Stimulated activated CD4-positive, alpha-beta T cell treated with anti-CD3 and anti-CD28 coated beads, TNF-alpha, amount 100 ng/mL, for 4 hours (primary cell): ENCODE measurements around the gene PMVK.
"Not testable (repeated sequence)": the region's sequence is repeated elsewhere in the genome, so short reads cannot be mapped to it uniquely, and the experiment has no call there.

Source experiments
- DNase-seq, 3 experiments: peaks; one replicate each; pipeline ENCODE4 v3.0.0-alpha.2; 2020; ENCODE audit warnings: low read depth in 3 of 3

The PMVK gene

DNA sequence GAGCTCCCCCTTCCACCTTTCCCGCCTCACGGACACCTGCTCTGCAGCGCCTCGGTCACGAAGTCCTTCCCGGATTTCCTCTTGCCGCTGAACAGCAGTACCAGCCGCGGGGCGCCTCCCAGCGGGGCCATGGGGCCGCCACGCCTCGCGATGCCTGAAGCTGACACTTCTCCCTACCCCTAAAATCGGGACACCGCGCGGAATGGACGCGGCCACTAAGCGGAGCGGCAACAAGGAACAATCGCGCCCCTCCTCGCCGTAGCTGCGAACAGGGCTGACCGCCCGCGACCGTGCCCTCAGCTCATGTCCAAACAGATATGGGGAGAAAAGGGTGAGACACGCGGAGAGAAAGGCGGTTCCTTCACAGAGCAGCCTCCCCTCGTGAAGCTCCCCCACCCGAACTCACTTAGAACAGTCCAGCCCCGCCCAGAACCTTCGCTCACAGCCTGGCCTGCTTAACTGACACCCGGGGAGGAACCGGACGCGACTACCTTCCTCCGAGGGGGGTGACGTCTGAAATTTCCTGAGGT, at the start of gene PMVK:
Gene PMVK (minus strand): TSS at position 165 of the 530 bp plus-strand sequence. CDS start 34 bp downstream, at position 131.
- peak; percentile 89 to 93 (median 90) for DNase-seq

DNA sequence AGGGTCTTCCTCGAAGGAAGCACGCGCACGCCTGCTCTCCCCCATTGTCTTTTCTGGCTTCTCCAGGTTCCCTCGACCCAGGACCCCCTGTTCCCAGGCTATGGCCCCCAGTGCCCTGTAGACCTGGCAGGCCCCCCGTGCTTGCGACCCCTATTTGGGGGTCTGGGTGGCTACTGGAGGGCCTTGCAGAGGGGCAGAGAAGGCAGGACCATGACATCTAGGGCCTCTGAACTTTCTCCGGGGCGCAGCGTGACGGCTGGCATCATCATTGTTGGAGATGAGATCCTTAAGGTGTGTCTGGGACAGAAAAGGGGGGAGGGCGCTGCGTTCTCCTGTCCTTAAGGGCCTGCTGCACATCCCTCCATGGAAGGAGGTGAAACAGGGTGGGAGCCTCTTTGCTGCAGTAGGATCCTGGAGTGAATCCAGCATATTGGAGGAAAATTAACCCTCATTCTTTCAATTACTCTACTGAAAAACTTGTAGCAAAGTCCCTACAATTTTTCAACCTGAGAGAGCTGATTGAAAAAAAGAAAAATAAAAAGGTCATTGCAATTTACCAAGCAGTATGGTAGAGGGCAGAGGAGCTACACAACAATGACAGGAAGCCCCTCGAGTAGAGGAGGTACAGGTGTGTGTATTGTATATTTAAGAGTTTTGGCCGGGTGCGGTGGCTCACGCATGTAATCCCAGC, 47.4 kb upstream of the PMVK start:
- no peak for DNase-seq

DNA sequence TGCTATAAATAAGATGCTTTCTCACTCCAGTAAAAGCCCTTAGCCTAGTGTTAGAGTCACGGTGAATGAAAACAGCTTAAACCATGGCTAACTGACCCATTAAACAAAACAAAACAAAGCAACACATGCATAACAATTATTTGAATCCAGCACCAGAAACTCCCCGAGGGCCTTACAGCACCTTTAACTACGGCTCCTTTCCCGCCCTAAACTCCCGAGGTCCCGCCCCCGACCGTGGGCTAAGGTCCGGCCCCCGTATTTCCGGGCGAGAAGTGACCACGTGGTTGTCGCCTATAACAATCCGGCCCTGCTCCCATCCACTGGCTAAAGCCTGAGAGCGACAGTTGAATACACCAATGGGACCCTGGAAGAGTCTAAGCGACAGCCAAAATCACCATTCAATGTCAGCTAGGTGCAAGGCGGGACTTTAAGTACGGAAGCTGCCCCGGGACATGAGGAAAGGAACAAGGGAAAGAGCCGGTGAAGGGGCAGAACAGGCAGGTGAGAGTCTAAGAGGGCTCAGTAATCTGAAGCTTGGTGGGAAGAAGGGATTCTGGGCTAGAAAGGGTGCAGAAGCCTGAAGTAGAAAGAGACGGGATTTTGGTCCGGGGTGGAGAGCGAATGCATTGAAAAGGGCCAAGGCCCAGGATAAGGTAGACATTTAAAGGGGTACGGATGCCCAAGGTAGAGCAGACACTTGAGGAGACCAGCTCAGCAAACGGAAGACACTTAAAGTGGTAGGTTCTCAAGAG, 46.6 kb upstream of the PMVK start, which contains the start of gene FLAD1:
Gene FLAD1 (plus strand): TSS at position 448 of the 752 bp plus-strand sequence. CDS start 351 bp downstream, outside the sequence.
- DNase-seq = peak; percentile 87 to 92 (median 90)

DNA sequence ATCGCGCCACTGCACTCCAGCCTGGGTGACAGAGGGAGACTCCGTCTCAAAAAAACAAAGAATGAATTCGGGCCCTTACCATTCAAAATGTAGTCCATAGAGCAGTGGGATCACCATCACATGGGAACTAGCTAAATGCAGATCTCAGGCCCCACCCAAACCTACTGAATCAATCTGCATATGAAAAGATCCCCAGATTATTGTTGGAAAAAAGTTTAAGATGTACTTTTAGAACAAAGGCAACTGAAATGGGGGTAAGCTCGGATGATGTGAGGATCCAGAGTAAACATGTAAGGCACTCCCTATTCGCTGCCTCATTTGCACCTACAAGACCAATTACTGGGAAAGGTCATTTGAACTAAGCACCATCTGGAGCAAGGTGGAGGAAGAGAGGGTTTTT, 45.8 kb upstream of the PMVK start:
- DNase-seq = no peak

DNA sequence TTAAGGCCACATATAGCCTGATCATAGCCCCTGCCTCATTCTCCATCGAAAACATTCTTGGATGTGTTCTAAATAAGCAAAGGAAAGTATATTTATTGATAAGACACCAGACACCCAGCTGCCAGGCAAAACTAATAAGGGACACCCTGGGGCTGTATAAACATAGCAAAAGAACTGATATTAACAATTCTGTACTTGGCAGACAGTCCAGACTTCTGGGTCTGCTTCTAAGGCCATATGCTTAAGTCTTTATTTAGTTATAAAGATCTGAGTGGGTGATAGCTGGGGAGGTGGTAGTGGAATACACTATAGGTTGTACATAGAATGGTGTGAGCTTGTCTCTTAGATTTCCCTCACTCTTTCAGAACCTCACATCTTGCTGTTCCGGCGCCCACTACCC, 41.8 kb upstream of the PMVK start:
- no peak for DNase-seq

DNA sequence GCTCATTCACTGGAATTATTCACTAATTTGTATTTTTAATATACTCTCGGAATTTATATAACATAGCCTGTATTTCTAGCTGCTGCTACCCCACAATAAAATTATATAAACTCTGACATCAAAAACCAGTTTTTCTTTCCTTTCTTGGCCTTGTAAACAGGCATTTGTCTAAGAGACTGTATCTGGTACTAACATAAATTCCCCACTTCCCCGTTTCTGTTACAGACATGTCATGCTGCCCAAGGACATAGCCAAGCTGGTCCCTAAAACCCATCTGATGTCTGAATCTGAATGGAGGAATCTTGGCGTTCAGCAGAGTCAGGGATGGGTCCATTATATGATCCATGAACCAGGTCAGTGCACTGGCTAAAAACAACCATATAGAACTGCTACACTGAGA, 41.2 kb upstream of the PMVK start:
- not testable (repeated sequence) for DNase-seq

DNA sequence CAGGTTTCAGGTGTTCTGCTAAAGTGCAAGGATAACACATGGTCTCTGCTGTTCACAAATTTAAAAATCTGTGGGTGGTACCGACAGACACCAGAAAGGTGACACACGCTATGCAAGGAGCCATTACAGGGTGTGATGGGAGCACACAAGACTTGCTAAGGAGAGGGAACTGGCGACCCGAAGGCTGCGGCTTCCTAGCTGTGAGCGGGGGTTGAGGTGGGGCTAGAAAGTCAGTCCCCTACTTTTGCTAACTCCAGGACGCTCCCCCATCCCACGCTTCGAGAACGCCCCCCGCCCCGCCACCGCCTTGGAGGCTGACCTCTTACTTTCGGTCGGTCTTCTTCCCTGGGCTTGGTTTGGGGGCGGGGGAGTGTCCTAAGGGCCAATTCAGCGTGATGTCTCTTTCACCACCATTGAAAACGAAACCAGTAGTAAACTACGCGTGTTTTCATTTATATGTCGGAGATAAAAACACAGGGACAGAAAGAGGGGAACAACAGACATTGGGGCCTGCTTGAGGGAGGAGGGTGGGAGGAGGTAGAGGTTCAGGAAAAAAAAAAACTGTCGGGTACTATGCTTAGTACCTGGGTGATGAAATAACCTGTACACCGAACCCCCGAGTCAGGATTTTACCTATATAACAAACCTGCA, 39.0 kb upstream of the PMVK start:
- DNase-seq = peak; percentile 29 to 32 (median 31)

DNA sequence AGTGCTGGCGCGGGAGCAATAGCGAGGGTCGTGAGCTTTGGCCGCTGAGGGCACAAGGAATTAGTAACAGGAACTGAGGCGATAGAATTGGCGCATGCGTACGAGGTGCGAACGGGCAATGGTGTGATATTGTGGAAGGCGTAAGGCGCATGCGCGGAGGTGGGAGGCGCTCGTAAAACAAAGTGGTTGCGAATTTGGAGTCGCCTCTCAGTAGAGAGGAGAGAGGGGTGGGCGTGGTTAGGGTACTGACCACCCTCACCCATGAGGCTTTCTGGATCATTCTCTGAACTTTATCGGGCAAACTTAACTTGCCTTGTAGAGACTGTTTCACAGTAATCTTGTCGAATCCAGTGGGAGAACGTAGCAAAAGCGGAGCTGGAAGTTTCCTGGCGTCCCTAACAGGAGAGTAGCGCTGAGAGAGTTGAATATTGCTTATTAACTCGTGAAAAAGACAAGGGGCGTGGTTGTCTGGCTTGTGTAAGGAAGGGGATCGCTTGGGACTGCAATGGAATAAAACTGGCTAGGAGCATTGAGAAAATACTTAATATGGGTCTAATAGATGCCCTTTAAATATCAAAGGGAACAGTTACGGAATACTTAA, 38.4 kb upstream of the PMVK start:
- DNase-seq = peak; percentile 87 to 92 (median 89)

DNA sequence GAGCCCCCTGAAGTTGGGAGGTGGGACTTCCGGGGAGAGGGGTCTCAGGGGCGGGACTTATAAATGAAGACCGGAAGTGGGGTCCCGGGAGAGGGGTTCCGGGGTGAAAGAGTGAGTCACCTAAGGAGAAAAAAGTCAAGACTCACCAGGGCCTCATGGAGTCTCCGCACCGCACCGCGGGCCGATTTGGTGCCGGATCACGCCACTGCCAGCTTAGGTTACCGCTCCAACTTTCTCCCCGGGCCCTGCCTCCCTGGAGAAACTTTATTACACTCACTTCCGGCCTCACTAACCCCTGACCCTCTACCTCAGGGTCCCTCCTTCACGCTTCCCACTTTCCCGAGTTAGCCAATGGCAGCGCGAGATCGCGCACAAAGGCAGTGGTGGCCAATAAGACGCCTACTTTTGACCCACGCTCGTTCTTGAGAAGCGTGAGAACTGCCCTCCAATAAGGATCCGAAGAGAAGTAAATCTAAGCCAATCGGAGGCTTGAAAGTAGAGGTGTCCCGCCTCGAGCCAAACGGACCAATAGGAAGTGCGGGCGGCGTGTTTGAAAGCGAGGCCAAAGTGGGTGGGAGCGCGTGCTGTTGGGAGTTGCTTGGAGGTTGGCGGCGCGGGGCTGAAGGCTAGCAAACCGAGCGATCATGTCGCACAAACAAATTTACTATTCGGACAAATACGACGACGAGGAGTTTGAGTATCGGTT, 37.7 kb upstream of the PMVK start, which contains the start of gene CKS1B:
Gene CKS1B (plus strand): TSS at position 580 of the 706 bp plus-strand sequence. CDS start 65 bp downstream, at position 645.
- DNase-seq = peak; percentile 82 to 96 (median 90)

DNA sequence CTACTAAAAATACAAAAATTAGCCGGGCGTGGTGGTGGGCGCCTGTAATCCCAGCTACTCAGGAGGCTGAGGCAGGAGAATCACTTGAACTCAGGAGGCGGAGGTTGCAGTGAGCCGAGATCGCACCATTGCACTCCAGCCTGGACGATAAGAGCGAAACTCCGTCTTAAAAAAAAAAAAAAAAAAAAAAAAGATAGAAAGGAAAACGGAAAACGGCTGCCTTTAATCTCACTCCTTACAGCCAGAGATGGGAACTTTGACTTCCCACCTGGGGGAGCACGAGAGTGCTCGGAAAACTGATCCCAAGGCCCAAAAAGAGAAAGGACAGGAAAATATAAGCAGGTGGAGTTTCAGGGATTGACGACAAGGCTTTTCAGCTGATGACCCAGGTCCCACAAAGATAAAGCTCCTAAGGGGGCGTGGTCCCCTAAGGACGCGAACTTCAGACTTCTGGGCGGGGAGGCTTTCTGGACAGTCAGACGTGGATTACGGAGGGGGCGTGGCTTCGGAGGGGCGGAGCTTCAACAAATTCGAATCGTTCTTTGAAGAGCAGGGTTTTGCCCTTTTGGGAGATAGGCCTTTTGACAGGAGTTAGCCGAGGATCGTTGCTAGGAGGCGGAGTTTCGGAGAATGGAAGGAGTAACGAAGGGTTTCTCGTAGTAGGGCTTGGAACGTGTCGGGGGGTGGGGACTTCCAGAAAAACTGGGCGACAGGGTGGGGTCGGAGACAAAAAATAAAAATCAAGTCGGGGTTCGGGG, 37.0 kb upstream of the PMVK start:
- peak; percentile 83 to 89 (median 83) for DNase-seq

DNA sequence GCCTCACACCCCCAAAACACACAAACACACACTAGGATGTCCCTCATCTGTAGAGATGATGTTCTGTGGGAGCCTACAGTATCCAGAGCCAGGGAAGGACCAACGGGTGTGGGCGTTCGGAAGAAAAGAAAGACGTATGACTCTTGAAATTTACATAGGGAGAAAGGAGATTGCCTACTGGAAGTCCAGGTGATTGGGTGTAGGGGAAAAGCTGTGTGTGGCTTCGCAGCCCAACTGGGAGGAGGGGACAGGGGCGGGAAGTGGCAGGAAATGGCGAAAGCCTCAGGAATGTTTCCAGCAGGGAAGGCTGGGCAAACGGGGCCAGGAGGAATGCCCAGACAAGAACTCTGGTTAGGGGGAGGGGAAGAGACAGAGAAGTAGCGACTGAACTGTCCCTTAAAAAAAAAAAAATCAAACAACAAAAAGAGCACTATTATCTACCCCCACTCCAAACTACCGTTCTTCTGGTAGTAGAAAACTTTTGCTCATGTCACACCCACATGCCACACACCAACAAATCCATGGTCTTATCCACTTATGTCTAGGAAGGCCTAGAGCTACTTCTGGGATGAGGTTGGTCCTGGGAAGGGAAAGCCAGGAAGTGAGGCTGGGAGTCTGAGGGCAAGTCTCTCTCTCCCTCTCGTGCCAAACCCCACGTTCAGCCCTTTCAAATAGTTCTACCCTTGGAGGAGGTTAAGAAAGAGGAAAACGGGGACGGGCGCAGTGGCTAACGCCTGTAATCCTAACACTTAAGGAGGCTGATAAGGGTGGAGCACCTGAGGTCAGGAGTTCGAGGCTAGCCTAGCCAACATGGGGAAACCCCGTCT, 36.2 kb upstream of the PMVK start:
- DNase-seq = no peak

DNA sequence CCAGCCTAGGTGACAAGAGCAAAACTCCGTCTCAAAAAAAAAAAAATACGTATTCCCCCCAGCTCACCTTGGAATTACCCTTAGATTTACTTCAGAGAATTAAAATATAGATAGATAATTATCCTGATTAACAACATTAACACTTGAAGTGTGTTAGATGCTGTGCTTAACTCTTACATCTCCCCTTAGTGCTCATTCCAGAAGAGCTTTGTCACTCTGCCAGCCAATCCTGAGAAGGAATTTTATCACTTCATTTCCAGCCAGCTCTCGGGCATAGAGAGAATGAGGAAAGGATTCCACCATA, 35.6 kb upstream of the PMVK start:
- no peak for DNase-seq

DNA sequence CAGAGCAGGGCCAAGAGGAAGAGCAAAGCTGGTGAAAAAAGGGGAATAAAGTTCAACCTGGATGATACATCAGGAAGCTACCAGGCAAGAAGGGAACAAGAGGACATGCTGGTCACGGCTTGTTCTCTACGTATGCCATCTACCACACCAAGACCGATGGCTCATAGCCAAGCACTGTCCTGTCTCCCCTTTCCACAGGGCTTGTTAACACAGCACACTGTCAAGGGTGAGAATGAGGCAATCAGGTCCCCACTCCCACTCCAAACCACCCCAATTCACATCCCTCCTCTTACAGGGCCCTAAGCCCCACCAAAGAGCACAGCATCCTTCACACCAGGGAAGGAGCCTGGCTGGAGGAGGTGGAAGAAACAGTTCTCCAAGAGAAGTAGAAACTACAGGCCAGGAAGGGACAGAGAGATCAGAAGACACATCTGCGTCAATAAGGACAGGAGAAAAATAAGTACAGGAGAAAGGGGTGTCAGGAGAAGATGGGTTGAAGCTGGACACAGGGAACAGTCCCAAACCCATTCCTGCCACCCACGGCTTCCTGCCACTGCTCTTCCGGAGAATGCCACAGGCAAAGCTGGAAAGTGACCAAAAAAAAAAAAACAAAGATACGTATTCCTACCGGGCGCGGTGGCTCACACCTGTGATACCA, 35.0 kb upstream of the PMVK start:
- no peak for DNase-seq

DNA sequence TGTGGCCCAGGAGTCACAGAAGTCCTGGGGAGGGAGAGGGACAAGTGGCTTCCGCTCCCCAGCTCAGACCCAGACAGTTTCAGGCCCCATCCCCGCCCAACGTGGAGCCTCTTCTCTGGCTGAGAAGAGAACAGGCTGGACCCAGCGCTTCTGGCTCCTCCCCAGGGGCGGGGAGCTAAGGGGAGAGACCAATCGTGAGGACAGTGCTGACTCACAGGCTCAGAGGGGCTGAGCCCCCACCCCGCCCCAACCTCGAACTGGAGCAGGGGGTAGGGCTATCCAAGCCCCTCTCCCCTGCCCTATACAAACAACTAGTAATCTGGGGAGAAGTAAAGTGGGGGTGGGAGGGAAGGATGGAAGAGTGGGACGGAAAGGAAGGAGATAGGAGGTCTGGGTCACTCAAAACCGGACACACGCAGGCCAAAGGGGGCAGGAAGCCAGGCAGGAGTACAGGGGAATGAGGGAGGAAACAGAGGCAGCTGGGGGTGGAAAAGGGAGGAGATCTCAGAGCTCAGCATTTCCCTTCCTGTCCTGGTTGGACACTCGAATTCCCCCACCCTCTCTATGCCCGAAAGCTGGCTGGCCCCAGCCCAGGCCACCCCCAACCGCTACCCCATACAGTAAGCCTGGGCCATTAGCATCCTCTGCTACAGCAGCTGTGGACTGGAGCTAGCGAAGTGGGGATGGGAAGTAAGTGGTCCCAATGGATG, 34.3 kb upstream of the PMVK start, which contains the start of gene SHC1:
Gene SHC1 (minus strand): TSS at position 117 of the 710 bp plus-strand sequence. CDS start 221 bp downstream, outside the sequence.
- DNase-seq = no peak

DNA sequence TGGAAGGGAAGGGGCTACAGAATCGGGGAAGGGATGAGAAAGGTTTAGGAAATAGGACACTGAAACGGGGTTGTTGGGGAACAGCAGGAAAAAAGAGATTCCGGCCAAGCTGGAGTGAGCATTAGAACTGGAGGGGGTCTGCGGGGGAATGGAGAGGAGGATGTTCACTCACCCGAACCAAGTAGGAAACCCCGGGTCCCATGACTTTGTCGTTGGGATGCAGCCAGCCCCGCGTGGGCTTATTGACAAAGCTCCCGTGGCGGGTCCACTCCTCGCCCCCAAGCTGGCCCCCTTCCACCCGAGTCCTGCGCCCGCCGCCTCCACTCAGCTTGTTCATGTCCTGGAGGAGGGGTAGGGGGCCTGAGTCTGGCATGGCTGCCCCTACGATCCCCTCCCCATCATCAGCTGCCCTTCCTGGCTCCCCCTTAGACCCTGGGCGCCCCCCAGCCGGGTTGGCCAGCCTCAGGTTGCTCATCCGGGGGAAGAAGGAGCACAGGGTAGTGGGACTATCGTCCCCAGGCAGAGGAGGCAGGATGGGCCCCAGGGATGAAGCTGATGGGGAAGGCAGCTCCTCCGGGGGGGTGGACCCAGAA, 33.4 kb upstream of the PMVK start:
- DNase-seq = no peak

DNA sequence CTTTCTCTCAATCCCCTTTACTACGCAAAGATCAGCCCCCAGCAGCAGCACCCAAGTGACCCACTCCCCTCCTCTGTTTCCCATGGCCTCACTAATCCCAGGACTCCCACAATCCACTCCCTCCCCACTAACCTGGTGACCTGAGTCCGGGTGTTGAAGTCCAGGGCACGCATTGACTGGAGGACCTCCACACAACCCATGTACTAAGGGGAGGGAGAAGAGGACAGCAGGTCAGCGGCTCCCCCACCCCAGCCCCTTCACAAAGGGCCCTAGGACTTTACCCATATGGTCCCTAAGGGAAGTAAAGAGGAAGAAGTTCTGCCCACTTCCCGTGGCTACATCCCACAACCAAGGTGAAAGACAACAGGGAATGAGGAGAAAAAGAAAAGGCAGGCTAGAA, 32.7 kb upstream of the PMVK start:
- no peak for DNase-seq

DNA sequence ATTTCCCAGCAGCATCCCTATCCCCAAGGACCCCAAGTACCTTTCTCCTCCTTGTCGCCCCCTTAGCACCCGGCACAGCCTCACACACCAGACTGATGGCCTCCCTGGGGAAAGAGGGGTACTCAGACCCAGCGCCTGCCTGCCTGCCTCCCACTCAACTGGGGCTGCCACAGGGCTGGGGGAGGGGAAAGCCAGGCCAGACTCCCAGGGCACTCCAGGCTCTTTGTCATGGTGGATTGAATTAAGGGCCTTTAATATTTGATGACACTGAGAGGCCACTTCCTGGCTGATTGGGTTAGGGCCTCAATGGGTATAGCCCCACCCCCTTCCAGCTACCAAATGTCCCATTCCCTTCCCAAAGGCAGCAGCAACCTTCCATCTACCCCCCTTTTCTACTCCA, 32.2 kb upstream of the PMVK start:
- no peak for DNase-seq
